KOPT-K1 (cell line): ENCODE results near the gene MEX3B.
"Not testable (repeated sequence)": the region's sequence is repeated elsewhere in the genome, so short reads cannot be mapped to it uniquely, and the experiment has no call there.

ENCODE experiments used
- H3K27ac ChIP-seq: fragments of 200-600 bp; sonication (generic); 2 replicates; pipeline ENCODE4 v1.5.1; 2016; ENCODE audit warnings: antibody characterized with exemption, mild to moderate bottlenecking, low read depth, low read length; ENCODE audit not compliant: poor library complexity, severe bottlenecking
- H3K36me3 ChIP-seq: fragments of 200-600 bp; sonication (generic); 2 replicates; pipeline ENCODE4 v1.5.1; 2017; ENCODE audit warnings: antibody characterized with exemption, mild to moderate bottlenecking, low read length, moderate library complexity; ENCODE audit not compliant: insufficient read depth
- H3K9me3 ChIP-seq: fragments of 200-600 bp; sonication (generic); 2 replicates; pipeline ENCODE4 v1.5.1; 2017; ENCODE audit warnings: antibody characterized with exemption, low read length, mild to moderate bottlenecking; ENCODE audit not compliant: insufficient read depth, poor library complexity, severe bottlenecking

MEX3B gene

DNA sequence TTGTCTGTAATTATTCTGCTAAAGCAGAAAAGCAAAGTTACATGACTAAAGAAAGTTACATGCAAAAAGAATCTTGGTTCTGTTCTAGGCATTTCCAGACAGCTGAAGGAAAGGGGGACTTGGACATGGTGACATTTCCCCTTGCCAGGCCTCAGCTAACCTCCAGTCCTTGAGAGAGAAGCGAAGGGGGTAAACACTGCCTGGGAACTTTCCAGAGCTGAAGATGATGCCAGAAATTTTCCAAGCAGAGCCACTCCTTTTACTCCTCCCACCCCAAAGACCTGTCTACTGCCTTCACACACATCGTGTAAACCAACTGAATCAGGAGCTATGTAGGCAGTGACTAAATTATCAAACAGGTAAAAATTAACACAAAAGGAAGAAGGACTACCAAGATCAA is 5.4 kb downstream of the MEX3B start:
- no peak overlapping the region for H3K27ac ChIP-seq
- H3K36me3 ChIP-seq: no peaks in the 10 kb centered on the region
- no peaks in the 10 kb centered on the region for H3K9me3 ChIP-seq

DNA sequence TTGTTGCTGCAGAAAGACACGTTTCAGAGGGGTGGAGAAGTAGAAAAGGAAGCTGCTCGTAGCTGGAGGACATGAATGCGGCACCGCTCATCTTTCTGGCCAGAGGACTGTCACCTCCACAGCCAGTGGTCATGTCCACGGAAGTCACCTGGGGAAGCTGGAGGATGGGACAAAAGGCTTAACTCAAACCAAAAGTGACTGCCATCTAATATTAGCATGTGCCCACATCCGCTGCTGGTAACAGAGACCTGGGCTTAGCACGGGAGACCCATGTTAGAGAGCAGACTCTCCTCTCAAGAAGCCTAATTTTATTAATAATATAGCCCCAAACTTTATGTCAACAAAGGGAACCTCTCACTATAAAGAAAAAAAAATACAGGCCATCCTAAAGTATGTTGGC is 5.9 kb downstream of the MEX3B start:
- Histone ChIP-seq H3K9me3 (no peaks in the 10 kb centered on the region), H3K36me3 (no peaks in the 10 kb centered on the region), H3K27ac (no peak overlapping the region)

DNA sequence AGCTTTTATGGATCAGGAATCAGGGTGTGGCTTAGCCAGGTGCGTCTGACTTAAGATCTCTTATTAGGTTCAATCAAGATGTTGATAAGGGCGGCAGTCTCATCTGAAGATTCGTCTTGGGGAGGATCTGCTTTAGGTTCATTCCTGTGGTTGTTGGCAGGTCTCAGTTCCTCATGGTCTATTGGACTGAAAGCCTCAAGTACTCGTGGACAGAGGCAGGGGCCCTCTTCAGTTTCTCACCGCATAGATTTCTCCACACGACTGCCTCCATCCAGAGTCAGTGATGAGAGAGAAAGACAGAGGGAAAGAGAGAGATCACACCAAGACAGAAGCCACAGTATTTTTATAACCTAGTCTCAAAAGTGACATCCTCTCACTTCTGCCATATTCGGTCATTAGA is 9.4 kb downstream of the MEX3B start:
- no peaks in the 10 kb centered on the region for H3K9me3 ChIP-seq
- H3K27ac ChIP-seq: no peak overlapping the region
- H3K36me3 ChIP-seq: no peaks in the 10 kb centered on the region

DNA sequence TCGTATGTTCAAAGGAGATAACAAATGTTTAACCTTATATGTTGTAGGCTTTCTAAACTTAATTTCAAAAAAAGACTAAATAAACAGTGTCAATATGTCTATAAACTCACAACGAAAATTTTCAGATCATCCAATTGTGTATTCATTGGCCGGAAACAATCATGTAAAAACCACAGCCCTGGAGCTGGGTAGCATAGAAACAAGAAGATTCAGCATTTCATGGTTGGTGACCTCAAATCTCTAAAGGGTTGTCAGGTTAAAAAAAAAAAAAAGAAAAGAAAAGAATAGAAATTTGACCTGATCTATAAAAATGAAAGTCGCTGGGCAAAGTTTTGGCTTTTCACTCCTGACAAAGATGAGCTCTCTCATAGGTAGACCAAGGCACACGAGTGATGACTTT is 13.9 kb downstream of the MEX3B start:
- H3K9me3 ChIP-seq: no peaks in the 10 kb centered on the region
- H3K36me3 ChIP-seq: no peaks in the 10 kb centered on the region
- H3K27ac ChIP-seq: no peak overlapping the region

DNA sequence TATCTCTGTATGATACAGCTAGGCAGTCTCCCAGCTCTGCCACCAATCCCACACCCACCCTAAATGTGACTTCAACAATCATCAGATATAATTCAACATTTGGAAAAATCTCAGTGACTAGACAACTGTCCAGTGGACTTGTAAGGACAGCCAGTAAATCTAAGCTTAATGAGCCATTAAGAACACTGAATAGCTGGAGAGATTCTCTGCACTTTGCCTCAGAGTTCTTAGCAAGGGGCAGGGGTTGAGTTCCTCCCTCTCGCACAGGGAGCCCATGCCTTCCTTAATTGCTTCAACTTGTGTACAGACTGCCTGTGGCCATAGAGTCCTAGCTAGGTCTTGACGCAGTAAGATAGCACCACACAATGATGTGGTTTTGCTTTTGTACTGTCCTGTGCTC is 15.6 kb downstream of the MEX3B start:
- H3K9me3 ChIP-seq: no peaks in the 10 kb centered on the region
- H3K27ac ChIP-seq: no peak overlapping the region
- no peaks in the 10 kb centered on the region for H3K36me3 ChIP-seq

DNA sequence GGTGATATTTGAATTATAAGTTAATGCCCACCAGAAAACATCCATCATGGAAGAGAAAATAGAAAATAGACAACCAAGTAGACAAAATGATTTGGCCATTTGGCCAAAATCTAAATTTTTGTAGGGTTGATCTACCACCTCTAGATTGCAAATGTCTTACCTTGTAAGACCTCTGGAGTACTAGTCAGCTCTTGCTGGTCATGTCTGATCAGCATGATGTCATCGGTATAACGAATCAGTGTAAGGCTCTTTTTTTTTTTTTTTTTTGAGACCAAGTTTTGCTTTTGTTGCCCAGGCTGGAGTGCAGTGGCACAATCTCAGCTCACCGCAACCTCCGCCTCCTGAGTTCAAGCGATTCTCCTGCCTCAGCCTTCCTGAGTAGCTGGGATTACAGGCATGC is 17.7 kb downstream of the MEX3B start:
- not testable (repeated sequence) for H3K27ac ChIP-seq, H3K9me3 ChIP-seq

DNA sequence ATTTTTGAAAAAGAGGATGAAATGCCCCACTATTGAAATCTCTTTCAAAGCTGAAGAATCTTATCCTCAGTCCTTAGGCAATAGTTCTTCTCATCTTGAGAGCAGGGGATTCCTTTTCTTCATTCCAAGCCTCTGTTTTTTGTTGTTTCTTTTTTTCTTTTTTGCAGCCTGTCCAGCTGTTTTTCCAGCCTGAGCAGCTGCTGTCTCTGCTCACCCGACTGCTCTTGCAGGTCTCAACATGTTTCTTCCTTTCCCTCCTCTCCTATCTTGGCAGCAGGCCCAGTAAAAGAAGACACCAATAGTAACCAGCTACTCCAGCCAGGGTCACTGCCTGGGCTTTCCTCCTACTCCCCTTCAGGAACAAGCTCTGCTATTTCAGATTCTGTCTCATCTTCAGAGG is 23.8 kb downstream of the MEX3B start:
- no peaks in the 10 kb centered on the region for H3K36me3 ChIP-seq
- H3K27ac ChIP-seq: no peak overlapping the region
- H3K9me3 ChIP-seq: no peaks in the 10 kb centered on the region

More for the DNA sequence above, 17.7 kb downstream of the MEX3B start:
- H3K36me3 ChIP-seq: not testable (repeated sequence)

DNA sequence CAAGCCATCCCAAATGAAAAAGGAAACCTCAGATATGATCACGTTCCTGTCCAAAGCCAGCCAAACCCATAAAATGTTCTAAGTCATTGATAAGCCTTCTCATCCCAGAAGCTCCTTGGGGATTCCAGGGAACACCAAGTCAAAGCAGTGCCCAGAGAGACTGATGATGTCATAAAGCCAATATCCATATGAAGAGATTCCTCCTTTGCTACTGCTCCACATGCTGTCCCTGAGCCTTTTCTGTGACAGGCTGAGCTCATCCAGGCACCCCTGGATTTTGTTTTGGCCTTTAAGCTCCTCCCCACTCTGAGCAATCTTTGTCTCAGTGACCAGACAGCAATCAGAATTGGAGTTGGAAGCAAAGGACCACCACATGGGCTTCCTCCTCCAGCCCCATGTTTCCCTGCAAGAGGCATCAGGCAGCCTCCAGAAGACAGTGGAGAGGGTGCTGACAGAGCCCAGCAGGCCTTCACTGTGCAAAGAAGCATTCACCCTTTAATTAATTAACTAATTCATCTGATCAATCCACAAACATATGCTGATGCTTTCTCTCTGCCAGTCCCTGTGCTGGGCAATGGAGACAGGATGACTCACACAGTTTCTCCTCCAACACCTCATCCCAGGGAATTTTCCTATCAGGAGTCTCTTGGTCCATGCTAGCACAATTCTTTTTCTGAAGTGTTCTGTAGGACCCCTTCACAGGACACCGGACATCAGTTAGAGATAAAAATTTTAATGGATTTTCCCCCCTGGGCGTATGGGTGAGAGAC is 25.0 kb downstream of the MEX3B start:
- no peaks in the 10 kb centered on the region for H3K36me3 ChIP-seq
- no peak overlapping the region for H3K27ac ChIP-seq
- no peaks in the 10 kb centered on the region for H3K9me3 ChIP-seq

DNA sequence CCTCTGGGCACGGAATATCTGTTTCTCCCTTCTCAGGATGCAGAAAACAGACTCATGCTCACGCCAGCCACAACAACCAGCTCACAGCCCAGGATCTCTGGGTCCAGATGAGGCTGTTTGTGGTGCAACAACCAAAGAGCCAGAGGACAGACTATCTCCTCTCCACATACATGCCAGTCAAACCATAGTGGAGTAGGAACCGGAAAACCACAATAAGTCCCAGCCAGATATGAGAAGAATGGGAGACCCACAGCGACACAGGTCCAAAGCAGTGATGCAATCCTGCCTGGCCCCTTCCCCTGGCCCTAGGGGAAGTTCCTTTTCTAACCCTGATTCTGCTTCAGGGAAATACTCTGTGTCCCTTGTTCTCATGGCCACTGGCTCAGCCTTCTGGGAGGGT is 27.6 kb downstream of the MEX3B start:
- Histone ChIP-seq H3K27ac (no peak overlapping the region), H3K9me3 (no peaks in the 10 kb centered on the region), H3K36me3 (no peaks in the 10 kb centered on the region)

DNA sequence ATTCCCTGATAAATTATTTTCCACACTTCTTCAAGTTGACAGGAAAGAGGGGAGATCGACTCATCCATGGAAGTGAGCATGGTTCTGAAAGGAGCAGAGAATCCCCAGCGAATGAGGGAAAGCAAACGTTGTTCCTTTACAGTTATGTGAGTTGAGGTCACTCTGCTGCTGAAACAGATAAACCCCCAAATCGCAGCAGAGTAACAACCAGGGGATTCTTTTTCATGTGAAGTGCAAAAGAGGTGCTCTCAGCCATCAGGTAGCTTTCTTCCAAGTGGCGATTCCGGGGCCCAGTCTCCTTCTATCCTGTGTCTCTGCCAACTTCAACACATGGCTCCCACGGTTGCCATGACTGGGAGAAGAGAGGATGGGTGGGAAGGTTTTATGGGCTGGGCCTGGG is 28.2 kb downstream of the MEX3B start:
- no peaks in the 10 kb centered on the region for H3K9me3 ChIP-seq

DNA sequence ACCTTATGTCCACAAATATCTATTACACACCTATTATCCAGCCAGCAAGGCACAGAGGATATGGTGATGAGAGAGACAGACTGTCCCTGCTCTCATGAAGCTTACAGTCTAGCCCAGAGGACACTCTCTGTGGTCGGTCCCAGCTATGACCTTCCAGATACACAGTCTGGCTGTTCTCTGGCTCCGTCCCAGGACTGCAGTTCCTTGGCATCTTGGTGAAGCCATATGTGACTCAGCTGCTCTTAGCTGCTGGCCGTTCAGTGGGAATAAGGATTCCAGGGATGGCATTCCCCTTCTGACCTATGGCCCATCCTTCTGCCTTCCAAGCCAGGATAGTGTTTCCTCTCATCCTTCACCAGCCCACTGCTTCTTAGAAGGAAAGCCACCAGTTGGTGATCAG is 30.8 kb downstream of the MEX3B start:
- Histone ChIP-seq H3K36me3 (no peaks in the 10 kb centered on the region), H3K27ac (no peak overlapping the region), H3K9me3 (no peaks in the 10 kb centered on the region)

More for the DNA sequence above, 28.2 kb downstream of the MEX3B start:
- H3K36me3 ChIP-seq: no peaks in the 10 kb centered on the region
- H3K27ac ChIP-seq: no peak overlapping the region

DNA sequence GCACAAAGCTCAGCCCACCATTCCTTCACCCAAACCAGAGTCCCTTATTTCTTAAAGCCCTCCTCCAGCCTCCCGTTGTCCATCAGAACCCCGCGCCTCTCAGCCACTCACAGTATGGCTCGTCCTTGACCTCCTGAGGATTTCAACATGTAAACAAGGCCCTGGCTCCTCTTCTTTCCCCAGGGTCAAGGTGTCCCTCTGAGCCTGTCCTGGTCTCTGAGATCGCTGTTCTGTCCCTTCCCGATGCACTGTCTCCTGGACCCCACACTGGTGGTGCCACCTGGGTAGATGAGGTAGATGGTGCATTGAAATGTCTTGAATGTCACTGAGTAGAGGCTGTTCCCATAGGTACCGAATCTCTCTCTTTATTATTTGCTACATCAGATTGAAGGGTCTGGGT is 32.9 kb downstream of the MEX3B start:
- no peaks in the 10 kb centered on the region for H3K9me3 ChIP-seq
- H3K27ac ChIP-seq: no peak overlapping the region
- H3K36me3 ChIP-seq: no peaks in the 10 kb centered on the region

DNA sequence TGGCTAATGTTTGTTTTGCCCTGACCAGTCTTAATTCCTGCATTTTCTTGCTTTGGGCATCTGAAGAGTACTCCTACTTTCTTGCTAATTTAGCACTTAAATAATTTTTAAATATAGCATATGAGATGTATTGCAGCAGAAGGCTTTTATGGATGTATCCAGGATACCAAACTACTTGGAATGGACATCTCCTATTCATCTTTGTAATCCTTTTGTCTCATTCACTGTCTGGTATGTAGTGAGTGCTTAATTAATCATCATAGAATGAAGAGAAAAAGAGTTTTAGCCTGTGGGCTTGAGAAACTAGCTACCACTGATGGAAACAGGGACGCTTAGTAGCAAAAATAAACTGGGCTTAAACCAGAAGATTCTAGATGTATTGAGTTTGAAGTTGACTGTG is 40.6 kb downstream of the MEX3B start:
- no peaks in the 10 kb centered on the region for H3K36me3 ChIP-seq
- H3K27ac ChIP-seq: no peak overlapping the region
- no peaks in the 10 kb centered on the region for H3K9me3 ChIP-seq

DNA sequence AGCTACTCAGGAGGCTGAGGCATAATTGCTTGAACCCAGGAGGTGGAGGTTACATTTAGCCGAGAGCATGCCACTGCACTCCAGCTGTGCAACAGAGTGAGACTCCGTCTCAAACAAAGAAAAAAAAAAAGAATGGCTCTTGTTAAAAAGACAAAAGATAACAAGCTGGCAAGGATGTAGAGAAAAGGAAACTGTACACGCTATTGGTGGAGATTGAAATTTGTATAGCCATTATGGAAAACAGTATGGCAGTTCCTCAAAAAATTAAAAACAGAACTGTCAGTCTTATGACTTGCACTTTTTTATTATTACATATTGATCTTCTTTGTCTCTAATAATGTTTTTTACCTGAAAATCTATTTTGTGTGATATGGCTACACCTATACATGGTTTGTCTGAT is 41.9 kb downstream of the MEX3B start:
- Histone ChIP-seq H3K9me3 (no peaks in the 10 kb centered on the region), H3K27ac (no peak overlapping the region), H3K36me3 (no peaks in the 10 kb centered on the region)

DNA sequence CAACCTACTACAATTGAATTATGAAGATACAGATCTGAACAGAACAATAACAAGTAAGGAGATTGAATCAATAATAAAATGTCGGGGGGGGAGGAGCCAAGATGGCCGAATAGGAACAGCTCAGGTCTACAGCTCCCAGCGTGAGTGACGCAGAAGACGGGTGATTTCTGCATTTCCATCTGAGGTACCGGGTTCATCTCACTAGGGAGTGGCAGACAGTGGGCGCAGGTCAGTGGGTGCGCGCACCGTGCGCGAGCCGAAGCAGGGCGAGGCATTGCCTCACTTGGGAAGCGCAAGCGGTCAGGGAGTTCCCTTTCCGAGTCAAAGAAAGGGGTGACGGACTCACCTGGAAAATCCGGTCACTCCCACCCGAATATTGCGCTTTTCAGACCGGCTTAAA is 50.7 kb downstream of the MEX3B start:
- peaks cover 16% of the 10 kb centered on the region for H3K9me3 ChIP-seq
- H3K36me3 ChIP-seq, H3K27ac ChIP-seq: not testable (repeated sequence)

DNA sequence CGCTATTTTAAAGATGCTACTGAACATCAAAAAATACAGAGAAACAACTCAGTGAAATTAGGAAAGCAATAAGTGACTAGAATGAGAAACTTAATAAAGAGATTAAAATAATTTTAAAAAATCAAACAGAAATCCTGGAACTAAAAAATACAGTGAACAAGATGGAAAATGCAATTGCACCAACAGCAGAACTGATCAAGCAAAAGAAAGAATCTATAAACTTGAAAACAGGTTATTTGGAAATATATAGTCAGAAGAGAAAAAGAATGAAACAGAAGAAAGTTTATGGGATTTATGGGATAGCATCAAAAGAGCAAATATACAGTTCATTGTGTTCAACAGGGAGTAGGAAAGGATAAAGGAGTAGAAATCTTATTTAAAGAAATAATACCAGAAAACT is 53.3 kb downstream of the MEX3B start:
- H3K27ac ChIP-seq: no peak overlapping the region
- peaks cover 16% of the 10 kb centered on the region for H3K9me3 ChIP-seq
- H3K36me3 ChIP-seq: no peaks in the 10 kb centered on the region
